ENCODE measurements around the gene CCT6B.
"Not testable (repeated sequence)": the region's sequence is repeated elsewhere in the genome, so short reads cannot be mapped to it uniquely, and the experiment has no call there.

The CCT6B gene

GRCh38 chr17:34980681-34981537 lies 19.6 kb upstream of the CCT6B start:
- in situ Hi-C loops (cut with MboI; ENCODE audit: low sequenced_read_pairs), result loop anchor here (25.0 kb wide), 1 partner anchor 569 kb away; no protein-coding TSS in a partner anchor

- in situ Hi-C loops (cut with MboI; ENCODE audit: low sequenced_read_pairs), result loop anchor here (25.0 kb wide), 1 partner anchor 568 kb away; no protein-coding TSS in a partner anchor
These were observed 19.1 kb upstream of the CCT6B start, which contains the start of gene LIG3 for GRCh38 chr17:34980353-34980680. LIG3 (plus strand) TSS chr17:34980512; CDS start chr17:34983006, 2,494 bp downstream.

GRCh38 chr17:34979650-34980352 lies 18.5 kb upstream of the CCT6B start:
- in situ Hi-C loops (cut with MboI; ENCODE audit: low sequenced_read_pairs), result loop anchor here (25.0 kb wide), 1 partner anchor 568 kb away; no protein-coding TSS in a partner anchor

- in situ Hi-C loops (cut with MboI; ENCODE audit: low sequenced_read_pairs), result loop anchor here (25.0 kb wide), 1 partner anchor 567 kb away; no protein-coding TSS in a partner anchor
These were observed 17.9 kb upstream of the CCT6B start for GRCh38 chr17:34979153-34979552.

- in situ Hi-C loops (cut with MboI; ENCODE audit: low sequenced_read_pairs), result loop anchor here (25.0 kb wide), 1 partner anchor 563 kb away; no protein-coding TSS in a partner anchor
These were observed 13.8 kb upstream of the CCT6B start for GRCh38 chr17:34974794-34975785.

- in situ Hi-C loops (cut with MboI; ENCODE audit: low sequenced_read_pairs), result no loop called here
These were observed 12.9 kb upstream of the CCT6B start for GRCh38 chr17:34974179-34974578.

- in situ Hi-C loops (cut with MboI; ENCODE audit: low sequenced_read_pairs), result no loop called here
These were observed 2.8 kb downstream of the CCT6B start for GRCh38 chr17:34958438-34958837.

GRCh38 chr17:34950780-34951179 lies 10.5 kb downstream of the CCT6B start:
- in situ Hi-C loops (cut with MboI; ENCODE audit: low sequenced_read_pairs), result not testable (repeated sequence)

- in situ Hi-C loops (cut with MboI; ENCODE audit: low sequenced_read_pairs), result no loop called here
These were observed 31.0 kb downstream of the CCT6B start for GRCh38 chr17:34930283-34930682.

- in situ Hi-C loops (cut with MboI; ENCODE audit: low sequenced_read_pairs), result no loop called here
These were observed 34.6 kb downstream of the CCT6B start for GRCh38 chr17:34926661-34927060.

GRCh38 chr17:34920676-34921075 lies 40.6 kb downstream of the CCT6B start:
- in situ Hi-C loops (cut with MboI; ENCODE audit: low sequenced_read_pairs), result no loop called here

- in situ Hi-C loops (cut with MboI; ENCODE audit: low sequenced_read_pairs), result no loop called here
These were observed 43.9 kb downstream of the CCT6B start for GRCh38 chr17:34917381-34917780.

GRCh38 chr17:34916120-34916519 lies 45.1 kb downstream of the CCT6B start:
- in situ Hi-C loops (cut with MboI; ENCODE audit: low sequenced_read_pairs), result no loop called here

- in situ Hi-C loops (cut with MboI; ENCODE audit: low sequenced_read_pairs), result no loop called here
These were observed 48.3 kb downstream of the CCT6B start for GRCh38 chr17:34913001-34913400.

GRCh38 chr17:34909040-34909439 lies 52.2 kb downstream of the CCT6B start:
- in situ Hi-C loops (cut with MboI; ENCODE audit: low sequenced_read_pairs), result no loop called here

GRCh38 chr17:34902831-34903547 lies 58.3 kb downstream of the CCT6B start:
- in situ Hi-C loops (cut with MboI; ENCODE audit: low sequenced_read_pairs), result no loop called here

- in situ Hi-C loops (cut with MboI; ENCODE audit: low sequenced_read_pairs), result no loop called here
These were observed 61.5 kb downstream of the CCT6B start for GRCh38 chr17:34899643-34900291.

GRCh38 chr17:34895383-34895782 lies 65.9 kb downstream of the CCT6B start:
- in situ Hi-C loops (cut with MboI; ENCODE audit: low sequenced_read_pairs), result no loop called here

- in situ Hi-C loops (cut with MboI; ENCODE audit: low sequenced_read_pairs), result no loop called here
These were observed 66.3 kb downstream of the CCT6B start for GRCh38 chr17:34894964-34895363.
